ENCODE measurements around the gene TNFRSF14. TPM values are rescaled to one million over a fixed set of nuclear protein-coding genes. Genes with fewer than 3 reads are reported as not detected.
A peak's percentile ranks its signal among the peaks of the same experiment; 100 is the strongest.

The TNFRSF14 gene
- total RNA-seq, 2 donors from 2014 or later, result 25.9 to 58.3 TPM

- 74 to 84% methylated on average over 4 to 17 of the region's 19 CpGs for WGBS, 2 donors
- no peak for ATAC-seq
- no peak for DNase-seq
- TF ChIP-seq CTCF (IDR thresholded peaks at IDR 0.05) (no peak), POLR2A (IDR thresholded peaks at IDR 0.05) (no peak)
- H3K27ac ChIP-seq, result no peak overlapping the region
- H3K36me3 ChIP-seq (replicated peaks in 1 of 2; ENCODE audit: insufficient read depth in 1 of 2, low read depth in 2 of 2), result no peaks in the 10 kb centered on the region
- no peaks in the 10 kb centered on the region for H3K27me3 ChIP-seq
- no peaks in the 10 kb centered on the region for H3K9me3 ChIP-seq
- H3K4me3 ChIP-seq, result no peak overlapping the region
- peaks cover 42% of the 10 kb centered on the region for H3K4me1 ChIP-seq
- intact Hi-C loops (cut with DNase I), result loop anchor here (10.0 kb wide), 1 partner anchor 53 kb away; the partner anchor contains the start of gene HES5
Measured at GRCh38 chr1:2587860-2588571, 31.8 kb downstream of the TNFRSF14 start.

- WGBS, 2 donors, result 83% methylated on average over 18 to 19 of the region's 23 CpGs
- Histone ChIP-seq H3K36me3 (replicated peaks in 1 of 2; ENCODE audit: insufficient read depth in 1 of 2, low read depth in 2 of 2) (no peaks in the 10 kb centered on the region), H3K27ac (no peak overlapping the region), H3K4me3 (no peak overlapping the region), H3K27me3 (no peaks in the 10 kb centered on the region), H3K9me3 (no peaks in the 10 kb centered on the region), H3K4me1 (peaks cover 44% of the 10 kb centered on the region)
- TF ChIP-seq POLR2A (IDR thresholded peaks at IDR 0.05) (no peak), CTCF (IDR thresholded peaks at IDR 0.05) (no peak)
- intact Hi-C loops (cut with DNase I), result loop anchor here (10.0 kb wide), 1 partner anchor 54 kb away; the partner anchor contains the start of gene HES5
- ATAC-seq (no peak), DNase-seq (no peak)
Measured at GRCh38 chr1:2588661-2589430, 32.7 kb downstream of the TNFRSF14 start.

- no peaks in the 10 kb centered on the region for H3K27me3 ChIP-seq
- H3K36me3 ChIP-seq (replicated peaks in 1 of 2; ENCODE audit: insufficient read depth in 1 of 2, low read depth in 2 of 2), result no peaks in the 10 kb centered on the region
- H3K4me1 ChIP-seq, result peaks cover 40% of the 10 kb centered on the region
- no peak for DNase-seq
- ATAC-seq, result no peak
- WGBS, 2 donors, result 92 to 96% methylated on average over 25 of the region's 25 CpGs
- H3K4me3 ChIP-seq, result no peak overlapping the region
- H3K9me3 ChIP-seq, result no peaks in the 10 kb centered on the region
- H3K27ac ChIP-seq, result no peak overlapping the region
- no peak for TF ChIP-seq CTCF (IDR thresholded peaks at IDR 0.05)
- TF ChIP-seq POLR2A (IDR thresholded peaks at IDR 0.05), result no peak
- intact Hi-C loops (cut with DNase I), result loop anchor here (10.0 kb wide), 1 partner anchor 55 kb away; the partner anchor contains the start of gene HES5
Measured at GRCh38 chr1:2589431-2590232, 33.5 kb downstream of the TNFRSF14 start.

GRCh38 chr1:2590233-2591141 lies 34.3 kb downstream of the TNFRSF14 start:
- ATAC-seq (no peak), DNase-seq (peak in 1 of 4 donors; percentile 4)
- intact Hi-C loops (cut with DNase I), result no loop called here
- H3K9me3 ChIP-seq, result no peaks in the 10 kb centered on the region
- no peak overlapping the region for H3K4me3 ChIP-seq
- H3K4me1 ChIP-seq, result peaks cover 32% of the 10 kb centered on the region
- TF ChIP-seq POLR2A (IDR thresholded peaks at IDR 0.05) (no peak), CTCF (IDR thresholded peaks at IDR 0.05) (no peak)
- no peaks in the 10 kb centered on the region for H3K36me3 ChIP-seq (replicated peaks in 1 of 2; ENCODE audit: insufficient read depth in 1 of 2, low read depth in 2 of 2)
- WGBS, 2 donors, result 95 to 98% methylated on average over 15 to 23 of the region's 31 CpGs
- no peaks in the 10 kb centered on the region for H3K27me3 ChIP-seq
- no peak overlapping the region for H3K27ac ChIP-seq

All from body of pancreas (tissue), 4 donors.